DOHH2 (cell line): ENCODE data around the gene CEP57L1.

Experiments
- H3F3A ChIP-seq: fragments of 200-600 bp; sonication (generic), shearing (Covaris generic); 2 replicates; pipeline ENCODE4 v1.6.0; 2016; ENCODE audit warnings: antibody characterized with exemption, mild to moderate bottlenecking; ENCODE audit not compliant: control insufficient read depth, insufficient read depth
- H3K27ac ChIP-seq: fragments of 200-600 bp; sonication (generic); 2 replicates; pipeline ENCODE4 v1.5.1; 2014; ENCODE audit warnings: low read depth, mild to moderate bottlenecking, low read length, moderate library complexity
- H3K27me3 ChIP-seq: fragments of 200-600 bp; sonication (generic); 2 replicates; pipeline ENCODE4 v1.6.1; 2014; ENCODE audit warnings: mild to moderate bottlenecking, low read length, mixed read lengths; ENCODE audit not compliant: control insufficient read depth
- H3K36me3 ChIP-seq: fragments of 200-600 bp; sonication (generic); 2 replicates; pipeline ENCODE4 v1.6.1; 2014; ENCODE audit warnings: mild to moderate bottlenecking, low read length, moderate library complexity, mixed read lengths; ENCODE audit not compliant: control insufficient read depth
- H3K4me1 ChIP-seq: fragments of 200-600 bp; sonication (generic); 2 replicates; pipeline ENCODE4 v1.6.1; 2014; ENCODE audit warnings: mild to moderate bottlenecking, low read length, mixed read lengths; ENCODE audit not compliant: control insufficient read depth
- H3K4me2 ChIP-seq: fragments of 200-600 bp; sonication (generic); 2 replicates; pipeline ENCODE4 v1.6.0; 2014; ENCODE audit warnings: mild to moderate bottlenecking, low read length, moderate library complexity
- H3K4me3 ChIP-seq: fragments of 200-600 bp; sonication (generic); 2 replicates; pipeline ENCODE4 v1.5.1; 2014; ENCODE audit warnings: mild to moderate bottlenecking, low read length, mixed read lengths
- H3K79me2 ChIP-seq: fragments of 200-600 bp; sonication (generic); 2 replicates; pipeline ENCODE4 v1.6.1; 2014; ENCODE audit warnings: mild to moderate bottlenecking, low read length, mixed read lengths; ENCODE audit not compliant: control insufficient read depth
- H3K9me2 ChIP-seq: fragments of 200-600 bp; sonication (generic); replicated peaks from 2 replicates; pipeline ENCODE4 v1.6.1; 2014; ENCODE audit warnings: mild to moderate bottlenecking, low read length, mixed read lengths; ENCODE audit not compliant: control insufficient read depth
- H3K9me3 ChIP-seq: fragments of 200-600 bp; sonication (generic); 2 replicates; pipeline ENCODE4 v1.6.1; 2014; ENCODE audit warnings: antibody characterized with exemption, low read length, mixed read lengths; ENCODE audit not compliant: control insufficient read depth, insufficient read depth
- H4K20me1 ChIP-seq: fragments of 200-600 bp; sonication (generic); 2 replicates; pipeline ENCODE4 v1.6.0; 2014; ENCODE audit warnings: low read depth, mild to moderate bottlenecking, antibody characterized with exemption, low read length, moderate library complexity; ENCODE audit not compliant: control insufficient read depth, insufficient read depth
- CTCF ChIP-seq: fragments of 200-600 bp; sonication (generic); IDR thresholded peaks from one replicate; pipeline ENCODE4 v1.5.1; 2014; ENCODE audit warnings: antibody characterized with exemption, mild to moderate bottlenecking, low read depth, low read length; ENCODE audit not compliant: poor library complexity, severe bottlenecking
- EZH2phosphoT487 ChIP-seq: fragments of 200-600 bp; sonication (generic); IDR thresholded peaks from 2 replicates; pipeline ENCODE4 v1.6.1; 2017; ENCODE audit warnings: borderline replicate concordance, mild to moderate bottlenecking, antibody characterized with exemption, low read length, moderate library complexity, mixed read lengths

The CEP57L1 gene

GRCh38 chr6:109117346-109118035 is 22.2 kb downstream of the CEP57L1 start:
- H3K27me3 ChIP-seq = no peaks in the 10 kb centered on the region
- H3K9me3 ChIP-seq = no peaks in the 10 kb centered on the region
- TF ChIP-seq EZH2phosphoT487 (no peak), CTCF (no peak)
- peak overlapping the region; percentile 23; the same call in 1 of the 2 replicates for H3K4me3 ChIP-seq
- H3K79me2 ChIP-seq = peaks cover 12% of the 10 kb centered on the region
- peak overlapping the region; percentile 47 for H3K4me2 ChIP-seq
- H3K36me3 ChIP-seq = no peaks in the 10 kb centered on the region
- H4K20me1 ChIP-seq = peaks cover 8% of the 10 kb centered on the region; the same call in 1 of the 2 replicates
- no peaks in the 10 kb centered on the region for H3K9me2 ChIP-seq
- peaks cover 31% of the 10 kb centered on the region for H3K4me1 ChIP-seq
- no peak overlapping the region for H3K27ac ChIP-seq
- no peaks in the 10 kb centered on the region; the same call in 1 of the 2 replicates for H3F3A ChIP-seq

- TF ChIP-seq EZH2phosphoT487 (no peak), CTCF (no peak)
- Histone ChIP-seq H3K9me2 (no peaks in the 10 kb centered on the region), H3K27ac (no peak overlapping the region), H3K4me1 (peaks cover 31% of the 10 kb centered on the region), H3K27me3 (no peaks in the 10 kb centered on the region), H3K79me2 (peaks cover 14% of the 10 kb centered on the region), H3K36me3 (no peaks in the 10 kb centered on the region), H3K9me3 (no peaks in the 10 kb centered on the region), H3K4me2 (no peak overlapping the region), H3K4me3 (no peak overlapping the region), H3F3A (no peaks in the 10 kb centered on the region; the same call in 1 of the 2 replicates), H4K20me1 (peaks cover 8% of the 10 kb centered on the region; the same call in 1 of the 2 replicates)
These were observed 23.0 kb downstream of the CEP57L1 start for GRCh38 chr6:109118337-109118736.

GRCh38 chr6:109118871-109119354 is 23.6 kb downstream of the CEP57L1 start:
- Histone ChIP-seq H3K9me2 (no peaks in the 10 kb centered on the region), H3K79me2 (peaks cover 15% of the 10 kb centered on the region), H3F3A (no peaks in the 10 kb centered on the region; the same call in 1 of the 2 replicates), H3K4me2 (no peak overlapping the region), H3K4me1 (peaks cover 31% of the 10 kb centered on the region), H3K27me3 (no peaks in the 10 kb centered on the region), H3K4me3 (no peak overlapping the region), H4K20me1 (peaks cover 8% of the 10 kb centered on the region; the same call in 1 of the 2 replicates), H3K9me3 (no peaks in the 10 kb centered on the region), H3K36me3 (no peaks in the 10 kb centered on the region), H3K27ac (no peak overlapping the region)
- TF ChIP-seq EZH2phosphoT487 = no peak
- TF ChIP-seq CTCF = no peak
